IPS-20b (cell line): ENCODE measurements around the gene FBXO47.
"Not testable (repeated sequence)": the region's sequence is repeated elsewhere in the genome, so short reads cannot be mapped to it uniquely, and the experiment has no call there.

Source experiments
- H3K27ac ChIP-seq: one replicate; pipeline ENCODE4 v1.5.1; 2013; ENCODE audit warnings: low read length
- H3K27me3 ChIP-seq: 2 replicates; pipeline ENCODE4 v1.6.1; 2013; ENCODE audit warnings: mild to moderate bottlenecking, low read length, inconsistent platforms; ENCODE audit not compliant: insufficient read depth
- H3K36me3 ChIP-seq: 2 replicates; pipeline ENCODE4 v1.6.1; 2013; ENCODE audit warnings: low read depth, mild to moderate bottlenecking, inconsistent platforms, low read length, moderate library complexity; ENCODE audit not compliant: insufficient read depth
- H3K4me1 ChIP-seq: 2 replicates; pipeline ENCODE4 v1.6.1; 2013; ENCODE audit warnings: mild to moderate bottlenecking, control low read depth, inconsistent platforms, low read length, moderate library complexity; ENCODE audit not compliant: insufficient read depth
- H3K4me3 ChIP-seq: 2 replicates; pipeline ENCODE4 v1.5.1; 2013; ENCODE audit warnings: mild to moderate bottlenecking, low read length, inconsistent platforms
- H3K9ac ChIP-seq: 2 replicates; pipeline ENCODE4 v1.6.1; 2013; ENCODE audit warnings: low read depth, mild to moderate bottlenecking, inconsistent platforms, low read length, moderate library complexity
- H3K9me3 ChIP-seq: 2 replicates; pipeline ENCODE4 v1.6.1; 2013; ENCODE audit warnings: mild to moderate bottlenecking, low read depth, low read length, inconsistent platforms; ENCODE audit not compliant: insufficient read depth

The FBXO47 gene

GRCh38 chr17:39001703-39002637, 34.8 kb upstream of the FBXO47 start:
- Histone ChIP-seq H3K27ac (no peak overlapping the region), H3K9me3 (no peaks in the 10 kb centered on the region), H3K27me3 (no peaks in the 10 kb centered on the region), H3K36me3 (no peaks in the 10 kb centered on the region), H3K4me1 (no peaks in the 10 kb centered on the region), H3K9ac (no peak overlapping the region), H3K4me3 (no peak overlapping the region)

- Histone ChIP-seq H3K4me3 (no peak overlapping the region), H3K27ac (no peak overlapping the region), H3K9ac (no peak overlapping the region)
These were observed 32.9 kb upstream of the FBXO47 start for GRCh38 chr17:39000021-39000601.

GRCh38 chr17:38996660-38997337, 29.6 kb upstream of the FBXO47 start:
- H3K4me3 ChIP-seq: no peak overlapping the region
- no peak overlapping the region for H3K27ac ChIP-seq
- H3K4me1 ChIP-seq: no peaks in the 10 kb centered on the region
- no peak overlapping the region for H3K9ac ChIP-seq
- peaks cover 8% of the 10 kb centered on the region; the same call in 1 of the 2 replicates for H3K9me3 ChIP-seq
- H3K36me3 ChIP-seq: no peaks in the 10 kb centered on the region
- no peaks in the 10 kb centered on the region for H3K27me3 ChIP-seq

More at GRCh38 chr17:39000021-39000601, 32.9 kb upstream of the FBXO47 start:
- no peaks in the 10 kb centered on the region for H3K4me1 ChIP-seq
- no peaks in the 10 kb centered on the region for H3K27me3 ChIP-seq
- peaks cover 8% of the 10 kb centered on the region; the same call in 1 of the 2 replicates for H3K9me3 ChIP-seq
- H3K36me3 ChIP-seq: no peaks in the 10 kb centered on the region

- Histone ChIP-seq H3K4me3 (no peak overlapping the region), H3K9me3 (peaks cover 8% of the 10 kb centered on the region; the same call in 1 of the 2 replicates), H3K4me1 (no peaks in the 10 kb centered on the region), H3K27me3 (no peaks in the 10 kb centered on the region), H3K36me3 (no peaks in the 10 kb centered on the region), H3K9ac (no peak overlapping the region), H3K27ac (no peak overlapping the region)
These were observed 26.8 kb upstream of the FBXO47 start for GRCh38 chr17:38994026-38994425.

- H3K4me3 ChIP-seq: no peak overlapping the region
- H3K4me1 ChIP-seq: no peaks in the 10 kb centered on the region
- no peaks in the 10 kb centered on the region for H3K9me3 ChIP-seq
- no peak overlapping the region for H3K27ac ChIP-seq
- H3K9ac ChIP-seq: no peak overlapping the region
- no peaks in the 10 kb centered on the region for H3K27me3 ChIP-seq
- no peaks in the 10 kb centered on the region for H3K36me3 ChIP-seq
These were observed 17.5 kb upstream of the FBXO47 start for GRCh38 chr17:38984666-38985065.

- Histone ChIP-seq H3K36me3 (no peaks in the 10 kb centered on the region), H3K27ac (no peak overlapping the region), H3K4me1 (no peaks in the 10 kb centered on the region), H3K9ac (no peak overlapping the region), H3K9me3 (no peaks in the 10 kb centered on the region), H3K4me3 (no peak overlapping the region), H3K27me3 (no peaks in the 10 kb centered on the region)
These were observed 15.9 kb upstream of the FBXO47 start for GRCh38 chr17:38982858-38983746.

- no peaks in the 10 kb centered on the region for H3K27me3 ChIP-seq
- H3K27ac ChIP-seq: no peak overlapping the region
- H3K36me3 ChIP-seq: no peaks in the 10 kb centered on the region
- no peak overlapping the region for H3K9ac ChIP-seq
- no peak overlapping the region for H3K4me3 ChIP-seq
- H3K9me3 ChIP-seq: no peaks in the 10 kb centered on the region
- H3K4me1 ChIP-seq: no peaks in the 10 kb centered on the region
These were observed 14.4 kb upstream of the FBXO47 start for GRCh38 chr17:38981636-38982035.

- Histone ChIP-seq H3K27me3 (no peaks in the 10 kb centered on the region), H3K9ac (no peak overlapping the region), H3K27ac (no peak overlapping the region), H3K36me3 (no peaks in the 10 kb centered on the region), H3K4me1 (no peaks in the 10 kb centered on the region), H3K9me3 (no peaks in the 10 kb centered on the region), H3K4me3 (no peak overlapping the region)
These were observed 13.5 kb upstream of the FBXO47 start for GRCh38 chr17:38980490-38981217.

GRCh38 chr17:38978180-38978579, 11.0 kb upstream of the FBXO47 start:
- no peak overlapping the region for H3K4me3 ChIP-seq
- no peak overlapping the region for H3K9ac ChIP-seq
- H3K4me1 ChIP-seq: no peaks in the 10 kb centered on the region
- H3K27ac ChIP-seq: no peak overlapping the region
- no peaks in the 10 kb centered on the region for H3K9me3 ChIP-seq
- H3K27me3 ChIP-seq: no peaks in the 10 kb centered on the region
- H3K36me3 ChIP-seq: no peaks in the 10 kb centered on the region

GRCh38 chr17:38976187-38976551, 9.0 kb upstream of the FBXO47 start:
- H3K9me3 ChIP-seq, H3K27me3 ChIP-seq, H3K36me3 ChIP-seq, H3K9ac ChIP-seq, H3K27ac ChIP-seq, H3K4me1 ChIP-seq, H3K4me3 ChIP-seq: not testable (repeated sequence)
